ENCODE results near the gene NCF2.

NCF2 gene

GRCh38 chr1:183550915-183551314 lies 39.3 kb downstream of the NCF2 start:
- Histone ChIP-seq H3K4me3 (ENCODE audit: low read depth in 1 of 2, low read length in 2 of 2) (no peak overlapping the region), H3K9me3 (ENCODE audit: low read length) (no peaks in the 10 kb centered on the region), H3K36me3 (ENCODE audit: insufficient read depth, low read length) (peaks cover 61% of the 10 kb centered on the region), H3K27me3 (ENCODE audit: control insufficient read depth in 1 of 2, insufficient read depth in 2 of 2, low read length in 2 of 2) (no peaks in the 10 kb centered on the region), H3K27ac (ENCODE audit: low read depth, low read length) (no peak overlapping the region), H3K4me1 (ENCODE audit: insufficient read depth, low read length) (no peaks in the 10 kb centered on the region), H3K9ac (ENCODE audit: low read length) (no peak overlapping the region)

GRCh38 chr1:183548116-183548515 lies 42.1 kb downstream of the NCF2 start:
- Histone ChIP-seq H3K4me3 (ENCODE audit: low read depth in 1 of 2, low read length in 2 of 2) (no peak overlapping the region), H3K4me1 (ENCODE audit: insufficient read depth, low read length) (no peaks in the 10 kb centered on the region), H3K9me3 (ENCODE audit: low read length) (no peaks in the 10 kb centered on the region), H3K9ac (ENCODE audit: low read length) (no peak overlapping the region), H3K36me3 (ENCODE audit: insufficient read depth, low read length) (peaks cover 74% of the 10 kb centered on the region), H3K27me3 (ENCODE audit: control insufficient read depth in 1 of 2, insufficient read depth in 2 of 2, low read length in 2 of 2) (no peaks in the 10 kb centered on the region), H3K27ac (ENCODE audit: low read depth, low read length) (no peak overlapping the region)

- H3K4me1 ChIP-seq (ENCODE audit: insufficient read depth, low read length): no peaks in the 10 kb centered on the region
- H3K27ac ChIP-seq (ENCODE audit: low read depth, low read length): no peak overlapping the region
- H3K27me3 ChIP-seq (ENCODE audit: control insufficient read depth in 1 of 2, insufficient read depth in 2 of 2, low read length in 2 of 2): no peaks in the 10 kb centered on the region
- peaks cover 75% of the 10 kb centered on the region for H3K36me3 ChIP-seq (ENCODE audit: insufficient read depth, low read length)
- H3K9me3 ChIP-seq (ENCODE audit: low read length): no peaks in the 10 kb centered on the region
- H3K4me3 ChIP-seq (ENCODE audit: low read depth in 1 of 2, low read length in 2 of 2): no peak overlapping the region
- no peak overlapping the region for H3K9ac ChIP-seq (ENCODE audit: low read length)
Measured at GRCh38 chr1:183546427-183546826, 43.8 kb downstream of the NCF2 start.

- H3K27me3 ChIP-seq (ENCODE audit: control insufficient read depth in 1 of 2, insufficient read depth in 2 of 2, low read length in 2 of 2): no peaks in the 10 kb centered on the region
- no peaks in the 10 kb centered on the region for H3K9me3 ChIP-seq (ENCODE audit: low read length)
- H3K4me1 ChIP-seq (ENCODE audit: insufficient read depth, low read length): no peaks in the 10 kb centered on the region
- no peak overlapping the region for H3K27ac ChIP-seq (ENCODE audit: low read depth, low read length)
- peaks cover 76% of the 10 kb centered on the region for H3K36me3 ChIP-seq (ENCODE audit: insufficient read depth, low read length)
- no peak overlapping the region for H3K4me3 ChIP-seq (ENCODE audit: low read depth in 1 of 2, low read length in 2 of 2)
- H3K9ac ChIP-seq (ENCODE audit: low read length): no peak overlapping the region
Measured at GRCh38 chr1:183544598-183545297, 45.5 kb downstream of the NCF2 start.

- no peaks in the 10 kb centered on the region for H3K9me3 ChIP-seq (ENCODE audit: low read length)
- H3K9ac ChIP-seq (ENCODE audit: low read length): no peak overlapping the region
- no peak overlapping the region for H3K27ac ChIP-seq (ENCODE audit: low read depth, low read length)
- no peak overlapping the region for H3K4me3 ChIP-seq (ENCODE audit: low read depth in 1 of 2, low read length in 2 of 2)
- no peaks in the 10 kb centered on the region for H3K27me3 ChIP-seq (ENCODE audit: control insufficient read depth in 1 of 2, insufficient read depth in 2 of 2, low read length in 2 of 2)
- H3K4me1 ChIP-seq (ENCODE audit: insufficient read depth, low read length): no peaks in the 10 kb centered on the region
- H3K36me3 ChIP-seq (ENCODE audit: insufficient read depth, low read length): peaks cover 83% of the 10 kb centered on the region
Measured at GRCh38 chr1:183543619-183544204, 46.5 kb downstream of the NCF2 start.

GRCh38 chr1:183537405-183537804 lies 52.9 kb downstream of the NCF2 start:
- Histone ChIP-seq H3K4me1 (ENCODE audit: insufficient read depth, low read length) (no peaks in the 10 kb centered on the region), H3K36me3 (ENCODE audit: insufficient read depth, low read length) (peaks cover 70% of the 10 kb centered on the region), H3K4me3 (ENCODE audit: low read depth in 1 of 2, low read length in 2 of 2) (no peak overlapping the region), H3K27me3 (ENCODE audit: control insufficient read depth in 1 of 2, insufficient read depth in 2 of 2, low read length in 2 of 2) (no peaks in the 10 kb centered on the region), H3K9ac (ENCODE audit: low read length) (no peak overlapping the region), H3K9me3 (ENCODE audit: low read length) (no peaks in the 10 kb centered on the region), H3K27ac (ENCODE audit: low read depth, low read length) (no peak overlapping the region)

GRCh38 chr1:183533617-183534174 lies 56.6 kb downstream of the NCF2 start:
- Histone ChIP-seq H3K27me3 (ENCODE audit: control insufficient read depth in 1 of 2, insufficient read depth in 2 of 2, low read length in 2 of 2) (no peaks in the 10 kb centered on the region), H3K36me3 (ENCODE audit: insufficient read depth, low read length) (peaks cover 59% of the 10 kb centered on the region), H3K4me3 (ENCODE audit: low read depth in 1 of 2, low read length in 2 of 2) (no peak overlapping the region), H3K9ac (ENCODE audit: low read length) (no peak overlapping the region), H3K9me3 (ENCODE audit: low read length) (no peaks in the 10 kb centered on the region), H3K27ac (ENCODE audit: low read depth, low read length) (no peak overlapping the region), H3K4me1 (ENCODE audit: insufficient read depth, low read length) (no peaks in the 10 kb centered on the region)

- Histone ChIP-seq H3K9me3 (ENCODE audit: low read length) (no peaks in the 10 kb centered on the region), H3K9ac (ENCODE audit: low read length) (no peak overlapping the region), H3K36me3 (ENCODE audit: insufficient read depth, low read length) (peaks cover 41% of the 10 kb centered on the region), H3K27ac (ENCODE audit: low read depth, low read length) (no peak overlapping the region), H3K4me3 (ENCODE audit: low read depth in 1 of 2, low read length in 2 of 2) (no peak overlapping the region), H3K4me1 (ENCODE audit: insufficient read depth, low read length) (no peaks in the 10 kb centered on the region), H3K27me3 (ENCODE audit: control insufficient read depth in 1 of 2, insufficient read depth in 2 of 2, low read length in 2 of 2) (no peaks in the 10 kb centered on the region)
Measured at GRCh38 chr1:183528577-183528976, 61.7 kb downstream of the NCF2 start.

GRCh38 chr1:183522104-183522503 lies 68.2 kb downstream of the NCF2 start:
- no peak overlapping the region for H3K4me3 ChIP-seq (ENCODE audit: low read depth in 1 of 2, low read length in 2 of 2)
- H3K27me3 ChIP-seq (ENCODE audit: control insufficient read depth in 1 of 2, insufficient read depth in 2 of 2, low read length in 2 of 2): no peaks in the 10 kb centered on the region
- no peak overlapping the region for H3K9ac ChIP-seq (ENCODE audit: low read length)
- no peaks in the 10 kb centered on the region for H3K4me1 ChIP-seq (ENCODE audit: insufficient read depth, low read length)
- no peak overlapping the region for H3K27ac ChIP-seq (ENCODE audit: low read depth, low read length)
- H3K9me3 ChIP-seq (ENCODE audit: low read length): no peaks in the 10 kb centered on the region
- H3K36me3 ChIP-seq (ENCODE audit: insufficient read depth, low read length): peaks cover 13% of the 10 kb centered on the region

- H3K9ac ChIP-seq (ENCODE audit: low read length): no peak overlapping the region
- no peaks in the 10 kb centered on the region for H3K27me3 ChIP-seq (ENCODE audit: control insufficient read depth in 1 of 2, insufficient read depth in 2 of 2, low read length in 2 of 2)
- H3K4me3 ChIP-seq (ENCODE audit: low read depth in 1 of 2, low read length in 2 of 2): no peak overlapping the region
- H3K4me1 ChIP-seq (ENCODE audit: insufficient read depth, low read length): peaks cover 3% of the 10 kb centered on the region
- H3K36me3 ChIP-seq (ENCODE audit: insufficient read depth, low read length): peaks cover 10% of the 10 kb centered on the region
- H3K27ac ChIP-seq (ENCODE audit: low read depth, low read length): no peak overlapping the region
- no peaks in the 10 kb centered on the region for H3K9me3 ChIP-seq (ENCODE audit: low read length)
Measured at GRCh38 chr1:183520379-183520778, 69.9 kb downstream of the NCF2 start.

GRCh38 chr1:183517401-183517800 lies 72.9 kb downstream of the NCF2 start:
- no peaks in the 10 kb centered on the region for H3K27me3 ChIP-seq (ENCODE audit: control insufficient read depth in 1 of 2, insufficient read depth in 2 of 2, low read length in 2 of 2)
- no peak overlapping the region for H3K27ac ChIP-seq (ENCODE audit: low read depth, low read length)
- H3K9me3 ChIP-seq (ENCODE audit: low read length): no peaks in the 10 kb centered on the region
- peaks cover 14% of the 10 kb centered on the region for H3K4me1 ChIP-seq (ENCODE audit: insufficient read depth, low read length)
- H3K4me3 ChIP-seq (ENCODE audit: low read depth in 1 of 2, low read length in 2 of 2): no peak overlapping the region
- no peak overlapping the region for H3K9ac ChIP-seq (ENCODE audit: low read length)
- peaks cover 10% of the 10 kb centered on the region for H3K36me3 ChIP-seq (ENCODE audit: insufficient read depth, low read length)

GRCh38 chr1:183516725-183517124 lies 73.5 kb downstream of the NCF2 start:
- H3K27ac ChIP-seq (ENCODE audit: low read depth, low read length): no peak overlapping the region
- peaks cover 14% of the 10 kb centered on the region for H3K4me1 ChIP-seq (ENCODE audit: insufficient read depth, low read length)
- H3K4me3 ChIP-seq (ENCODE audit: low read depth in 1 of 2, low read length in 2 of 2): no peak overlapping the region
- H3K36me3 ChIP-seq (ENCODE audit: insufficient read depth, low read length): peaks cover 10% of the 10 kb centered on the region
- no peaks in the 10 kb centered on the region for H3K27me3 ChIP-seq (ENCODE audit: control insufficient read depth in 1 of 2, insufficient read depth in 2 of 2, low read length in 2 of 2)
- H3K9me3 ChIP-seq (ENCODE audit: low read length): no peaks in the 10 kb centered on the region
- no peak overlapping the region for H3K9ac ChIP-seq (ENCODE audit: low read length)
